SK-N-SH treated with all-trans-retinoic acid at 6 μM for 48 hours (cell line): ENCODE measurements around the gene SH3PXD2A.

Source experiments
- ATAC-seq: fragments of 200-7000 bp; cut with Tn5 transposase; 3 replicates; pipeline ENCODE4 v1.9.1; 2020; ENCODE audit warnings: mild to moderate bottlenecking, moderate library complexity
- CREB5 ChIP-seq: fragments of 250-450 bp; sonication (Bioruptor Pico); IDR thresholded peaks from 2 replicates; pipeline ENCODE4 v1.5.1; 2020; ENCODE audit warnings: low read depth, mild to moderate bottlenecking, moderate library complexity
- CSDC2 ChIP-seq: fragments of 250-450 bp; sonication (Bioruptor Pico); IDR thresholded peaks from 2 replicates; pipeline ENCODE4 v1.5.0; 2020; ENCODE audit warnings: mild to moderate bottlenecking, moderate library complexity
- CSRNP3 ChIP-seq: fragments of 250-450 bp; sonication (Bioruptor Pico); IDR thresholded peaks from 2 replicates; pipeline ENCODE4 v1.5.1; 2021; ENCODE audit warnings: mild to moderate bottlenecking, moderate library complexity
- ESRRG ChIP-seq: fragments of 250-450 bp; sonication (Bioruptor Pico); IDR thresholded peaks from 2 replicates; pipeline ENCODE4 v1.6.1; 2021; ENCODE audit warnings: mild to moderate bottlenecking
- ISL1 ChIP-seq: fragments of 250-450 bp; sonication (Bioruptor Pico); IDR thresholded peaks from 2 replicates; pipeline ENCODE4 v2.1.2; 2022; ENCODE audit warnings: mild to moderate bottlenecking, moderate library complexity
- PATZ1 ChIP-seq: fragments of 250-450 bp; sonication (Bioruptor Pico); IDR thresholded peaks from 2 replicates; pipeline ENCODE4 v1.8.0; 2020; ENCODE audit warnings: mild to moderate bottlenecking, moderate library complexity, borderline replicate concordance
- RARB ChIP-seq: fragments of 250-450 bp; sonication (Bioruptor Pico); IDR thresholded peaks from 2 replicates; pipeline ENCODE4 v1.8.0; 2021; ENCODE audit warnings: mild to moderate bottlenecking, moderate library complexity
- TCF4 ChIP-seq: fragments of 250-450 bp; sonication (Bioruptor Pico); IDR thresholded peaks from 2 replicates; pipeline ENCODE4 v1.8.0; 2021; ENCODE audit warnings: mild to moderate bottlenecking, moderate library complexity, borderline replicate concordance
- ZC3H10 ChIP-seq: fragments of 250-450 bp; sonication (Bioruptor Pico); IDR thresholded peaks from 2 replicates; pipeline ENCODE4 v1.5.1; 2021; ENCODE audit warnings: mild to moderate bottlenecking, moderate library complexity
- ZNF565 ChIP-seq: fragments of 450-650 bp; formaldehyde crosslinking; conservative IDR thresholded peaks from 2 replicates; pipeline ENCODE4 v1.5.0; 2020; ENCODE audit warnings: low read depth, mild to moderate bottlenecking, moderate library complexity
- ZNF70 ChIP-seq: fragments of 450-650 bp; formaldehyde crosslinking; IDR thresholded peaks from 2 replicates; pipeline ENCODE4 v1.5.0; 2020; ENCODE audit warnings: mild to moderate bottlenecking, moderate library complexity
- ZNF8 ChIP-seq: fragments of 450-650 bp; formaldehyde crosslinking; IDR thresholded peaks from 2 replicates; pipeline ENCODE4 v1.5.0; 2020; ENCODE audit warnings: mild to moderate bottlenecking, moderate library complexity
- TF ChIP-seq, protein P1 (sequence below): fragments of 250-450 bp; sonication (Bioruptor Pico); IDR thresholded peaks from 2 replicates; pipeline ENCODE4 v1.5.0; 2020; ENCODE audit warnings: mild to moderate bottlenecking, moderate library complexity

SH3PXD2A gene

GRCh38 chr10:103822800-103823199 lies 32.6 kb downstream of the SH3PXD2A start (continued):
- no peak for TF ChIP-seq PATZ1 (CRISPR knock-in tag)
- TF ChIP-seq ISL1 (CRISPR knock-in tag): no peak
- no peak for TF ChIP-seq RARB (CRISPR knock-in tag)

- no peak for ATAC-seq
- TF ChIP-seq PATZ1 (CRISPR knock-in tag) (no peak), ZC3H10 (CRISPR knock-in tag) (no peak), ESRRG (no peak)
- TF ChIP-seq, all 23 proteins: peak for 0
Observed at GRCh38 chr10:103822107-103822716, 33.2 kb downstream of the SH3PXD2A start.

GRCh38 chr10:103820101-103821062 lies 35.0 kb downstream of the SH3PXD2A start:
- peak; percentile 83 for ATAC-seq
- TF ChIP-seq CSDC2 (CRISPR knock-in tag): no peak
- TF ChIP-seq, protein P1, sequence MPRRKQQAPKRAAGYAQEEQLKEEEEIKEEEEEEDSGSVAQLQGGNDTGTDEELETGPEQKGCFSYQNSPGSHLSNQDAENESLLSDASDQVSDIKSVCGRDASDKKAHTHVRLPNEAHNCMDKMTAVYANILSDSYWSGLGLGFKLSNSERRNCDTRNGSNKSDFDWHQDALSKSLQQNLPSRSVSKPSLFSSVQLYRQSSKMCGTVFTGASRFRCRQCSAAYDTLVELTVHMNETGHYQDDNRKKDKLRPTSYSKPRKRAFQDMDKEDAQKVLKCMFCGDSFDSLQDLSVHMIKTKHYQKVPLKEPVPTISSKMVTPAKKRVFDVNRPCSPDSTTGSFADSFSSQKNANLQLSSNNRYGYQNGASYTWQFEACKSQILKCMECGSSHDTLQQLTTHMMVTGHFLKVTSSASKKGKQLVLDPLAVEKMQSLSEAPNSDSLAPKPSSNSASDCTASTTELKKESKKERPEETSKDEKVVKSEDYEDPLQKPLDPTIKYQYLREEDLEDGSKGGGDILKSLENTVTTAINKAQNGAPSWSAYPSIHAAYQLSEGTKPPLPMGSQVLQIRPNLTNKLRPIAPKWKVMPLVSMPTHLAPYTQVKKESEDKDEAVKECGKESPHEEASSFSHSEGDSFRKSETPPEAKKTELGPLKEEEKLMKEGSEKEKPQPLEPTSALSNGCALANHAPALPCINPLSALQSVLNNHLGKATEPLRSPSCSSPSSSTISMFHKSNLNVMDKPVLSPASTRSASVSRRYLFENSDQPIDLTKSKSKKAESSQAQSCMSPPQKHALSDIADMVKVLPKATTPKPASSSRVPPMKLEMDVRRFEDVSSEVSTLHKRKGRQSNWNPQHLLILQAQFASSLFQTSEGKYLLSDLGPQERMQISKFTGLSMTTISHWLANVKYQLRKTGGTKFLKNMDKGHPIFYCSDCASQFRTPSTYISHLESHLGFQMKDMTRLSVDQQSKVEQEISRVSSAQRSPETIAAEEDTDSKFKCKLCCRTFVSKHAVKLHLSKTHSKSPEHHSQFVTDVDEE (CRISPR knock-in tag): 0 out of 2 replicates have a peak, but pooled peaks have one; percentile 20
- peak; percentile 53; the same call in 1 of the 2 replicates for TF ChIP-seq PATZ1 (CRISPR knock-in tag)
- peak; percentile 48; the same call in 1 of the 2 replicates for TF ChIP-seq TCF4 (CRISPR knock-in tag)

DNA sequence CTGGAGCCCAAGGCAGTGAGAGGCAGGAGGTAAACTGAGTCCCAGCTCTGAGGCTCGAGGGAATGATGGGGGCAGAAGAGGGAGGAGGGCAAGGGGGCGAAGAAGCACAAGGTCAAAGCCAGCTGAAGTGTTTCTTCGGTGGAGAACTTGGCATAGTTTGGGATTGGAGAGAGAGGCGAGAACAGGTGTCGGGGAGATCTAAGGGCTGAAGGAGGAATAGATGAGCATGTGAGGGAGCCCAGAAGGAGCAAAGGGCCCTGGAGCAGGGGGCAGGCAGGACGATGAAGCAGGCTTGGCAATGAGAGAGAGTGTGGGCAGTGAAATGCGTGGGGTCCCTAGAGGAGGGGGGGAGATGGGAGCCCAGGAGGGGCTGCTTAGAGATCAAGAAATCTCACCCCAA lies 35.9 kb downstream of the SH3PXD2A start:
- TF ChIP-seq ZNF70 (CRISPR knock-in tag) (no peak), CREB5 (CRISPR knock-in tag) (no peak), TCF4 (CRISPR knock-in tag) (no peak), ZNF8 (CRISPR knock-in tag) (no peak), CSDC2 (CRISPR knock-in tag) (no peak), ZNF565 (CRISPR knock-in tag) (no peak), CSRNP3 (no peak), RARB (CRISPR knock-in tag) (no peak)
- TF ChIP-seq, protein P1 (CRISPR knock-in tag): no peak
- no peak for ATAC-seq
